Activated CD8-positive, alpha-beta memory T cell treated with anti-CD3 and anti-CD28 coated beads, Interleukin-2, amount 50 U/mL, for 24 hours (primary cell): ENCODE measurements around the gene GNGT1.

Experiments
- DNase-seq: peaks from one replicate; pipeline ENCODE4 v3.0.0-alpha.2; 2020; ENCODE audit errors: extremely low read depth

GNGT1 gene

DNA sequence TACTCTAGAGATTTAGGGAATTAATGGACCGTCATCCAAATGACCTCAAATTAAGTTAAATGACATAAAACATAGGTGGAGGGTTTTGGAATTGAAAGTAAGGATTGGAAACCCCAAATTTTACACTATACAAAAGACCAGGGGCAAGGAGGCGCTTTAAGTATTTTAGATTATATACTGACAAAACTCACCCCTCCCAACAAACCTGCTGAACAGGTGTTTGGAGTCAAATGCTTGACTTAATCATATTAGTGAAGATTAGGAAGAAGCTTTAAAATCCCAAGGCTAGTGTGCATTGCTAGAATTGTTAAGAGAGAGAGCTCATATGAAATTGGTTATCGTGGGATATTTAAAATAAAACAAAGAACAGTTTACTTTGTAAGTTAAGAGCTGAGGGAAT is at the start of gene GNGT1:
Gene GNGT1, plus strand, starts transcription at position 301 of the 400 bp plus-strand sequence. CDS start 180 bp downstream, outside the sequence.
- DNase-seq, result no peak

- DNase-seq, result no peak
These were observed 47.5 kb upstream of the GNGT1 start for GRCh38 chr7:93858857-93859256.

GRCh38 chr7:93860261-93860660 is 46.1 kb upstream of the GNGT1 start:
- DNase-seq, result no peak

DNA sequence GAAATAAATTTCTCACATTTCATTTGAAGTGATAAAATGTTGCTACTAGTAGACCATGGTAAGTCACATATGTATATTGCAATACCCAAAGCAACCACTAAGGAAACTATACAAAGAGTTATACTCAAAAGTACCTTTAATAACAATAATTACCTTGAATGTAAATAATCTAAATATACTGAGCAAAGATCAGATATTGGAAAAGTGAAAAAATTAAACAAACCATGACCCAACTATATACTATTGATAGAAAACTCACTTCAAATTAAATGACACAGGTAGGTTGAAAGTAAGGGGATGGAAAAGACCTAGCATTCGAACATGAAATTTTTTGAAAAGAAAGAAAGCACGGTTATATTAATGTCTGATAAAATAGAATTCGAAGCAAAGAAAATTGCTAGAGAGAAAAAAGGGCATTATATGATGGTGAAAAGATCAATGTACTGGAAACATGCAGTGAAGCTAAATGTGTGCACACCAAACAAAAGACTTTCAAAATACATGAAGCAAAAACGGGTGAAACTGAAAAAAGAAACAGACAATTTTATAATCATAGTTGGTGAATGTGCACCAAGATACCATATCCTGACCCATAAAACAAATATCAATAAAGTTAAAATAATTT is 44.9 kb upstream of the GNGT1 start:
- DNase-seq, result no peak

GRCh38 chr7:93862651-93863050 is 43.7 kb upstream of the GNGT1 start:
- DNase-seq, result no peak

DNA sequence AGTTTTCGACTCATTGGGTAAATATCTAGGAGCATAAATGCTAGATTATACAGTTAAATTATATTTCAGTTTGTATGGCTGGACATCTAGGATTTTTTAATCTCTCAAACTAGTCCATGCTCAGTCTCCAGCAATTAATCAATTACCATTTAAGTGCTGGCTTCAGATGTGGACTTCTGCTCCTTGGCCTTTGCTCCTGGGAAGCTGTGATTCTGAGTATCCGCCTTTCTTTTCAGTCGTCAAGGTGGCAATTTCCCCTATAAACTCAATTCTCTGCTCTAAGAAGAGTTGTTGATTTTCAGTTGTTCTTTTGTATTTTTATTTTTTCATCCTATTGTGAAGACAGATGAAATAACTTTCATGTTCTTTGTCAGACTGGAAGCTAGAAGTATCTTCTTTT is 39.5 kb upstream of the GNGT1 start:
- DNase-seq, result no peak

- DNase-seq, result no peak
These were observed 32.3 kb upstream of the GNGT1 start for GRCh38 chr7:93873998-93874574.

GRCh38 chr7:93877742-93878141 is 28.6 kb upstream of the GNGT1 start:
- DNase-seq, result no peak

DNA sequence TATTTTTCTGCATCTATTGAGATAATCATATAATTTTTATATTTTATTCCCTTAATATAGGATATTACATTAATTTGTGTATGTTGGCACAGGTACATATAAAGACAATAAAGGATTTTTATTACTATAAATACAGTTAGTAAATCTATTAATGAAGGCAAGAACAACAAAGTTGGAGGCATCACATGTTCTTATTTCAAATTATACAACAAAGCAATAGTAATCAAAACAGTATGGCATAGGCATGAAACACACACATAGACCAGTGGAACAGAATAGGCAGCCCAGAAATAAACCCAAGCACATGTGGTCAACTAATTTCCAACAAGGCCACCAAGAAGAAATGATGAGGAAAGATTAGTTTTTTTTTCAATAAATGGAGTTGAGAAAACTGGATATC is 27.0 kb upstream of the GNGT1 start:
- no peak for DNase-seq

GRCh38 chr7:93882468-93882867 is 23.9 kb upstream of the GNGT1 start:
- DNase-seq, result no peak

- no peak for DNase-seq
These were observed 23.1 kb upstream of the GNGT1 start for GRCh38 chr7:93883078-93883916.

DNA sequence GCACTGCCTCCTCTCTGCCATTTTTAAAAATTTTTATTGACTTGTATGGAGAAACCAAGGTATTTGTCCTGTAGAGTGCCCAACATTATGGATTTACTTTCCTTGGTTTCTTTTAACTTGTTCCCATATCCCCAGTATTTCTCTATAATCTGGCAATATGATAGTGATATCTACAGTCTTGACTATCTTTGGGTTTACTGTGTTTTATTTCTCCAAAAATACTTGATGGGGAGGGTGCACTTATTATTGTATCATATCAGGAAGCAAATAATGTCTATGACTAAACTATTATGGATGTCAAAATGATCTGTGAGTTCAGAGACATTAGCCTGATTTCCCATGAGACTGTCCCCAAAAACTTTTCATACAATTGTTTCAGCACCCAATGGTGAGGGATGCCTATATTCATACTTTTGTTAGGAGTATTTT is 22.4 kb upstream of the GNGT1 start:
- no peak for DNase-seq

- no peak for DNase-seq
These were observed 21.8 kb upstream of the GNGT1 start for GRCh38 chr7:93884541-93884940.

- no peak for DNase-seq
These were observed 17.1 kb upstream of the GNGT1 start for GRCh38 chr7:93889261-93889660.

DNA sequence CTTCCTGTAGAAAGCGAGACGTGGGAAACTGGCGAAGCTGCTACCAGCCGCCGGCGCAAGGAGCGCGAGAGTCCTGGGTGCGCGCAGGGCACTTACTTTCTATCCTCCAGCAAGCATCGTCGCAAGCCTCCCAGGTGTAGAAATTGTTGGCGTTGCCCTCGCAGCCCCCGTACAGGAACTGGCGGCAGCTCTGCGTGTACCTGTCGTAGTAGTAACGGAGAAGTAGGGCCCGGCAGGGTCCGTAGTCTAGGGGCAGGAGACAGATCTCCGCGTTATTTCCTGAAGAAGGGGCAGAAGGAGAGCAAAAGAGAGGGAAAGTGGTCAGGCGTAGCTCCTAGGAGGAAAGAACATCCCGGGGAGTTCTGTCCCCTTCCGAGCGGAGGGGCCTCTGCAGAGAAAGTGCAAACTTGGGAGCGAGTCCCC is 16.3 kb upstream of the GNGT1 start:
- no peak for DNase-seq

- DNase-seq, result no peak
These were observed 15.8 kb upstream of the GNGT1 start, which contains the start of gene TFPI2 for GRCh38 chr7:93890464-93891068. Gene TFPI2, minus strand, starts transcription at chr7:93890753. Its CDS starts 75 bp downstream, at chr7:93890678.

- DNase-seq, result no peak
These were observed 11.9 kb upstream of the GNGT1 start for GRCh38 chr7:93894426-93894825.

DNA sequence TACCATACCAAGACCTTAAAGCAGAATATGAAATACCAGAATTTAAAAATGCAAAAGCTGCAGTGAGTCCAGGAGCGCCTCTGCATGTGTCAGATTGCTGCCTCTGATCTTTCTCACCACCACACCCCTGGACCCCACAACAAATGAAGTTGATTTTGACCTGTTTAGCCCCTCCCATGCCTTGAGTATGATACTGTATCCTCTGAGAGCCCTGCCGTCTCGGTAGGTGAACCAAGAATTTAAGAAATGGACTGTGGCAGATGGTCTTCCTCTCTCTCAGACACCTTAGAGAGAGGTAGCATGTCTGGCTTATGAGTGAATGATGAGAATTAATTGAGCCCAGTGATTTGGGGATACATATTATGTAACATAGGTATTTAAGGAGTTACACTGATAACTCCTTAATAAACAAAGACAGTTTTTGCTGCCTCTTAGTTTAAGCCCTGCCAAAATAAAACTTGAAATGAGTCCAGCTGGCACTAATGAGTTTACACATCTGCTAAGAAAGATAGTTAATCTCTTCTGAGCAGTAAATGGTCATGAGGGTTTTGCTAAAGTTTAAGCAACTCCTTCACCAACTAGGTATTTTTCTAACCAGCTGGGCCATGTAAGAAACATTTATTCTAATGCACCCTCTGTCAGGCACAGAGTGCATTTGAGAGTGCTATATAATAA is 11.3 kb upstream of the GNGT1 start:
- no peak for DNase-seq

- no peak for DNase-seq
These were observed 10.3 kb upstream of the GNGT1 start for GRCh38 chr7:93895859-93896600.

DNA sequence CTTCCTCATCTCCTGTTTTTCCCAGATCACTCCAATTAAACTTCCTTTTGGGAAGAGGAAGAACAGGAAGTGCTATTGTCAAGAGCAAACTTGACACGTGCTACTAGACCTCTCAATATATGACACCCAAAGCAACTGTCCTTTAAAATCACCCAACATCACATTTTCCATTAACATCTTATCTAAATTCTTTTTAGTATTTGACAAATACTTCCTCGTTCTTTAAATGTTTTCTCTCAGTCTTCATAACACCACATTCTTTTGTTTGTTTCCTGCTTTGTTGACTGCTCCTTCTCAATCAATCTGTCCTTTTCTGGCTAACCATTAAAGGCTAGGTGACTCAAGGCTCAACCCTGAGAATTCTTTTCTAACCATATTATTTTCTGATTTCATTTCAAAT is 8.7 kb upstream of the GNGT1 start:
- DNase-seq, result no peak

DNA sequence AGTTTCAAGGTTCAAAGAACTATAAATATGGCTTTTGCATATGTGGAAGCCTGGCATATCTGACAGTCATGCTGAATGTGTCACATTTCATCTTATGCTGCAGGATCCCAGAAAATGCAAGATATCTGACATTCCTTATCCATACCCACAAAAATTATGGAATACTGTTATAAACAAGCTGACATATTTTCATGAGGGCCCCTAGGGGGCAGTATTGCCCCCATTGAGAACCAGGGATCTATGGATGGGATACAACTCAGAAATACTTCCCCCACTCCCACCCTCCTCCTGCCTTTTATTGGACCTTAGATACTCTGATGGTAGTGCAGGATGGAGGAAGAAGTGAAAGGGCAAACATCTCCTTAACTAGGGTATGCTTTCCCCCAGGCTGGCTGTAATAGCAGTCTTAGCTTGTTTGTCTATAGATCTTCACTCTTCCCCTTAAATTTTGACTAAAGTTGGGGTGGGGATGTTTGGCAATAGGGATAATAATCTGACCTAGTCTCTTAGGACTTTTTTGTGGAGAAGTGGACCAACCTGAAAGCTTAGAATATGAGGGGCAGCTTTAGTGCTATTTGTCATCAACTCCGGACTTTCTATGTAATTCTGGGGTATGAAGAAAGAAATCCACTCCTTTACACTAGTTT is 3.5 kb upstream of the GNGT1 start:
- DNase-seq, result no peak
